PC-3 (cell line): ENCODE data around the gene SLC25A24.
"Not testable (repeated sequence)": the region's sequence is repeated elsewhere in the genome, so short reads cannot be mapped to it uniquely, and the experiment has no call there.

Source experiments
- EZH2 ChIP-seq: fragments of 300-600 bp; sonication (generic); IDR thresholded peaks from one replicate; pipeline ENCODE4 v1.6.1; 2017; ENCODE audit warnings: antibody characterized with exemption, mild to moderate bottlenecking, low read length; ENCODE audit not compliant: unreplicated experiment
- EZH2phosphoT487 ChIP-seq: fragments of 300-600 bp; sonication (generic); IDR thresholded peaks from 2 replicates; pipeline ENCODE4 v1.6.1; 2018; ENCODE audit warnings: mild to moderate bottlenecking, antibody characterized with exemption, low read length, borderline replicate concordance
- TF ChIP-seq, protein P1 (sequence below): fragments of 300-600 bp; sonication (generic); conservative IDR thresholded peaks from 2 replicates; pipeline ENCODE4 v1.5.1; 2017; ENCODE audit warnings: antibody characterized with exemption, low read depth, mild to moderate bottlenecking, low read length

DNA sequence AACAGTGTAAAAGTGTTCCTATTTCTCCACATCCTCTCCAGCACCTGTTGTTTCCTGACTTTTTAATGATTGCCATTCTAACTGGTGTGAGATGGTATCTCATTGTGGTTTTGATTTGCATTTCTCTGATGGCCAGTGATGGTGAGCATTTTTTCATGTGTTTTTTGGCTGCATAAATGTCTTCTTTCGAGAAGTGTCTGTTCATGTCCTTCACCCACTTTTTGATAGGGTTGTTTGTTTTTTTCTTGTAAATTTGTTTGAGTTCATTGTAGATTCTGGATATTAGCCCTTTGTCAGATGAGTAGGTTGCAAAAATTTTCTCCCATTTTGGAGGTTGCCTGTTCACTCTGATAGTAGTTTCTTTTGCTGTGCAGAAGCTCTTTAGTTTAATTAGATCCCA, 37.7 kb downstream of the SLC25A24 start:
- TF ChIP-seq, protein P1, sequence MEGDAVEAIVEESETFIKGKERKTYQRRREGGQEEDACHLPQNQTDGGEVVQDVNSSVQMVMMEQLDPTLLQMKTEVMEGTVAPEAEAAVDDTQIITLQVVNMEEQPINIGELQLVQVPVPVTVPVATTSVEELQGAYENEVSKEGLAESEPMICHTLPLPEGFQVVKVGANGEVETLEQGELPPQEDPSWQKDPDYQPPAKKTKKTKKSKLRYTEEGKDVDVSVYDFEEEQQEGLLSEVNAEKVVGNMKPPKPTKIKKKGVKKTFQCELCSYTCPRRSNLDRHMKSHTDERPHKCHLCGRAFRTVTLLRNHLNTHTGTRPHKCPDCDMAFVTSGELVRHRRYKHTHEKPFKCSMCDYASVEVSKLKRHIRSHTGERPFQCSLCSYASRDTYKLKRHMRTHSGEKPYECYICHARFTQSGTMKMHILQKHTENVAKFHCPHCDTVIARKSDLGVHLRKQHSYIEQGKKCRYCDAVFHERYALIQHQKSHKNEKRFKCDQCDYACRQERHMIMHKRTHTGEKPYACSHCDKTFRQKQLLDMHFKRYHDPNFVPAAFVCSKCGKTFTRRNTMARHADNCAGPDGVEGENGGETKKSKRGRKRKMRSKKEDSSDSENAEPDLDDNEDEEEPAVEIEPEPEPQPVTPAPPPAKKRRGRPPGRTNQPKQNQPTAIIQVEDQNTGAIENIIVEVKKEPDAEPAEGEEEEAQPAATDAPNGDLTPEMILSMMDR, result not testable (repeated sequence)
- not testable (repeated sequence) for TF ChIP-seq EZH2, EZH2phosphoT487
